GM23338 (cell line): ENCODE data around the gene TPI1. TPM values are rescaled to one million over a fixed set of nuclear protein-coding genes. Genes with fewer than 3 reads are reported as not detected.

ENCODE experiments used
- ATAC-seq: fragments of 200-7000 bp; cut with Tn5 transposase; 3 replicates; pipeline ENCODE4 v1.9.1; 2020
- DNase-seq: peaks from one replicate; pipeline ENCODE4 v3.0.0-alpha.2; 2015; ENCODE audit warnings: low spot score
- H2AFZ ChIP-seq: fragments of 200-600 bp; sonication (generic); 2 replicates; pipeline ENCODE4 v1.8.0; 2016; ENCODE audit warnings: antibody characterized with exemption, mild to moderate bottlenecking, moderate library complexity
- H3F3A ChIP-seq: fragments of 200-600 bp; sonication (generic); replicated peaks from 2 replicates; pipeline ENCODE4 v1.8.0; 2017; ENCODE audit warnings: antibody characterized with exemption, mixed run types, low read depth
- H3K27ac ChIP-seq: fragments of 200-600 bp; sonication (generic); 2 replicates; pipeline ENCODE4 v1.6.1; 2016; ENCODE audit warnings: low read depth
- H3K27me3 ChIP-seq: fragments of 200-600 bp; sonication (generic); 2 replicates; pipeline ENCODE4 v1.8.0; 2016; ENCODE audit warnings: mild to moderate bottlenecking, mixed run types, moderate library complexity; ENCODE audit not compliant: insufficient read depth
- H3K36me3 ChIP-seq: fragments of 200-600 bp; sonication (generic); 2 replicates; pipeline ENCODE4 v1.8.0; 2016; ENCODE audit warnings: mild to moderate bottlenecking; ENCODE audit not compliant: insufficient read depth
- H3K4me1 ChIP-seq: fragments of 200-600 bp; sonication (generic); 2 replicates; pipeline ENCODE4 v1.8.0; 2016; ENCODE audit warnings: mild to moderate bottlenecking, moderate library complexity; ENCODE audit not compliant: insufficient read depth
- H3K4me2 ChIP-seq: fragments of 200-600 bp; sonication (generic); 2 replicates; pipeline ENCODE4 v1.7.1; 2017; ENCODE audit warnings: mixed run types
- H3K4me3 ChIP-seq: fragments of 200-600 bp; sonication (generic); 2 replicates; pipeline ENCODE4 v1.6.1; 2016; ENCODE audit warnings: mixed run types
- H3K79me2 ChIP-seq: fragments of 200-600 bp; sonication (generic); replicated peaks from 2 replicates; pipeline ENCODE4 v1.8.0; 2017; ENCODE audit warnings: mild to moderate bottlenecking; ENCODE audit not compliant: insufficient read depth
- H3K9me2 ChIP-seq: fragments of 200-600 bp; sonication (generic); 2 replicates; pipeline ENCODE4 v1.8.0; 2017; ENCODE audit not compliant: insufficient read depth
- H4K20me1 ChIP-seq: fragments of 200-600 bp; sonication (generic); replicated peaks from 2 replicates; pipeline ENCODE4 v1.8.0; 2017; ENCODE audit warnings: mild to moderate bottlenecking; ENCODE audit not compliant: insufficient read depth
- H3K27ac Mint-ChIP-seq: 2 replicates; pipeline ENCODE4 v1.8.0; 2020; ENCODE audit warnings: inconsistent platforms, mild to moderate bottlenecking, moderate library complexity, mixed read lengths
- H3K27me3 Mint-ChIP-seq: 3 replicates; pipeline ENCODE4 v1.8.0; 2022; ENCODE audit warnings: low read depth, mild to moderate bottlenecking, moderate library complexity, mixed read lengths, inconsistent platforms; ENCODE audit not compliant: insufficient read depth, poor library complexity
- H3K36me3 Mint-ChIP-seq: 3 replicates; pipeline ENCODE4 v1.8.0; 2021; ENCODE audit warnings: low read depth, mild to moderate bottlenecking, inconsistent platforms, moderate library complexity, mixed read lengths
- H3K4me1 Mint-ChIP-seq: 3 replicates; pipeline ENCODE4 v1.8.0; 2020; ENCODE audit warnings: mild to moderate bottlenecking, inconsistent platforms, mixed read lengths
- H3K4me3 Mint-ChIP-seq: 3 replicates; pipeline ENCODE4 v1.8.0; 2021; ENCODE audit warnings: moderate library complexity, mild to moderate bottlenecking, inconsistent platforms, mixed read lengths
- H3K9me3 Mint-ChIP-seq: 3 replicates; pipeline ENCODE4 v1.8.0; 2020; ENCODE audit warnings: moderate library complexity, mild to moderate bottlenecking, inconsistent platforms, mixed read lengths
- CREB1 ChIP-seq: fragments of 250-450 bp; sonication (Bioruptor Pico); IDR thresholded peaks from 2 replicates; pipeline ENCODE4 v1.5.0; 2020; ENCODE audit warnings: low read depth, mild to moderate bottlenecking, moderate library complexity
- ETS1 ChIP-seq: IDR thresholded peaks from 2 replicates; pipeline ENCODE4 v1.6.1; 2016; ENCODE audit warnings: antibody characterized with exemption
- EZH2 ChIP-seq: fragments of 200-600 bp; sonication (generic); IDR thresholded peaks from one replicate; pipeline ENCODE4 v1.8.0; 2017; ENCODE audit warnings: antibody characterized with exemption, mild to moderate bottlenecking, low read depth; ENCODE audit not compliant: unreplicated experiment
- JUNB ChIP-seq: IDR thresholded peaks from one replicate; pipeline ENCODE4 v1.6.1; 2016; ENCODE audit warnings: antibody characterized with exemption; ENCODE audit not compliant: unreplicated experiment
- NANOG ChIP-seq: IDR thresholded peaks from 2 replicates; pipeline ENCODE4 v1.6.1; 2016; ENCODE audit warnings: antibody characterized with exemption, borderline replicate concordance
- POLR2AphosphoS5 ChIP-seq: IDR thresholded peaks from 2 replicates; pipeline ENCODE4 v1.6.1; 2016; ENCODE audit warnings: antibody characterized with exemption, low read depth
- STAT1 ChIP-seq: IDR thresholded peaks from one replicate; pipeline ENCODE4 v1.6.1; 2016; ENCODE audit warnings: antibody characterized with exemption; ENCODE audit not compliant: unreplicated experiment
- ZNF114 ChIP-seq: fragments of 250-450 bp; sonication (Bioruptor Pico); IDR thresholded peaks from 2 replicates; pipeline ENCODE4 v1.5.0; 2020; ENCODE audit warnings: mild to moderate bottlenecking, moderate library complexity
- ZNF462 ChIP-seq: fragments of 250-450 bp; sonication (Bioruptor Pico); IDR thresholded peaks from 2 replicates; pipeline ENCODE4 v1.5.0; 2020; ENCODE audit warnings: mild to moderate bottlenecking, moderate library complexity
- polyA plus RNA-seq: library from polyadenylated mRNA; unstranded; fragments of >200 nt; fragmentation: Nextera tagmentation; extraction: Ambion mirVana; gene quantifications from 2 replicates; pipeline ENCODE4 v1.2.1, GENCODE V29; 2016
- total RNA-seq: library from RNA; depleted of rRNA; stranded (reverse); fragments of >200 nt; shearing (Covaris generic); gene quantifications from 2 replicates; pipeline ENCODE4 v1.2.3, GENCODE V29; 2014

The TPI1 gene
- total and polyA plus RNA-seq, 2 experiments from 2014 or later, result 737 to 822 TPM

- H3K36me3 Mint-ChIP-seq, result peaks cover 64% of the 10 kb centered on the region
- TF ChIP-seq POLR2AphosphoS5 (no peak), ZNF462 (CRISPR knock-in tag) (no peak), CREB1 (no peak), NANOG (no peak), JUNB (no peak), ETS1 (no peak), EZH2 (no peak), STAT1 (no peak), ZNF114 (CRISPR knock-in tag) (no peak)
- no peaks in the 10 kb centered on the region for H3K9me2 ChIP-seq
- peaks cover 5% of the 10 kb centered on the region; the same call in 1 of the 2 replicates for H3K36me3 ChIP-seq
- H3K4me3 ChIP-seq, result no peak overlapping the region
- H3K4me1 Mint-ChIP-seq, result peaks cover 23% of the 10 kb centered on the region
- H3K9me3 Mint-ChIP-seq, result no peaks in the 10 kb centered on the region
- no peak for ATAC-seq
- no peak overlapping the region for H3K27ac Mint-ChIP-seq
- H3K79me2 ChIP-seq, result no peaks in the 10 kb centered on the region
- peaks cover 3% of the 10 kb centered on the region; the same call in 1 of the 2 replicates for H4K20me1 ChIP-seq
- no peak overlapping the region for H3K27ac ChIP-seq
- H3K27me3 Mint-ChIP-seq, result peaks cover 23% of the 10 kb centered on the region
- peaks cover 5% of the 10 kb centered on the region; the same call in 1 of the 2 replicates for H3K4me1 ChIP-seq
- H3K27me3 ChIP-seq, result no peaks in the 10 kb centered on the region
- H3K4me3 Mint-ChIP-seq, result no peak overlapping the region
- no peak overlapping the region for H2AFZ ChIP-seq
- no peak overlapping the region for H3K4me2 ChIP-seq
- peaks cover 18% of the 10 kb centered on the region; the same call in 1 of the 2 replicates for H3F3A ChIP-seq
- DNase-seq, result no peak
Measured at GRCh38 chr12:6837370-6838060, 29.8 kb upstream of the TPI1 start.
